ENCODE results near the gene BCOR. TPM values are rescaled to one million over a fixed set of nuclear protein-coding genes. Genes with fewer than 3 reads are reported as not detected.

BCOR gene
- total and polyA plus RNA-seq, 2 of the 13 experiments (the other 11 are each of a cell fraction or from before 2014, with no cell fraction given): 14.3 to 15.2 TPM

GRCh38 chrX:40003428-40004245, 94.1 kb downstream of the BCOR start (continued):
- TF ChIP-seq, protein P1, sequence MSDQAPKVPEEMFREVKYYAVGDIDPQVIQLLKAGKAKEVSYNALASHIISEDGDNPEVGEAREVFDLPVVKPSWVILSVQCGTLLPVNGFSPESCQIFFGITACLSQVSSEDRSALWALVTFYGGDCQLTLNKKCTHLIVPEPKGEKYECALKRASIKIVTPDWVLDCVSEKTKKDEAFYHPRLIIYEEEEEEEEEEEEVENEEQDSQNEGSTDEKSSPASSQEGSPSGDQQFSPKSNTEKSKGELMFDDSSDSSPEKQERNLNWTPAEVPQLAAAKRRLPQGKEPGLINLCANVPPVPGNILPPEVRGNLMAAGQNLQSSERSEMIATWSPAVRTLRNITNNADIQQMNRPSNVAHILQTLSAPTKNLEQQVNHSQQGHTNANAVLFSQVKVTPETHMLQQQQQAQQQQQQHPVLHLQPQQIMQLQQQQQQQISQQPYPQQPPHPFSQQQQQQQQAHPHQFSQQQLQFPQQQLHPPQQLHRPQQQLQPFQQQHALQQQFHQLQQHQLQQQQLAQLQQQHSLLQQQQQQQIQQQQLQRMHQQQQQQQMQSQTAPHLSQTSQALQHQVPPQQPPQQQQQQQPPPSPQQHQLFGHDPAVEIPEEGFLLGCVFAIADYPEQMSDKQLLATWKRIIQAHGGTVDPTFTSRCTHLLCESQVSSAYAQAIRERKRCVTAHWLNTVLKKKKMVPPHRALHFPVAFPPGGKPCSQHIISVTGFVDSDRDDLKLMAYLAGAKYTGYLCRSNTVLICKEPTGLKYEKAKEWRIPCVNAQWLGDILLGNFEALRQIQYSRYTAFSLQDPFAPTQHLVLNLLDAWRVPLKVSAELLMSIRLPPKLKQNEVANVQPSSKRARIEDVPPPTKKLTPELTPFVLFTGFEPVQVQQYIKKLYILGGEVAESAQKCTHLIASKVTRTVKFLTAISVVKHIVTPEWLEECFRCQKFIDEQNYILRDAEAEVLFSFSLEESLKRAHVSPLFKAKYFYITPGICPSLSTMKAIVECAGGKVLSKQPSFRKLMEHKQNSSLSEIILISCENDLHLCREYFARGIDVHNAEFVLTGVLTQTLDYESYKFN (CRISPR knock-in tag; conservative IDR thresholded peaks at IDR 0.05): peak; percentile 86
- TF ChIP-seq, protein P2, sequence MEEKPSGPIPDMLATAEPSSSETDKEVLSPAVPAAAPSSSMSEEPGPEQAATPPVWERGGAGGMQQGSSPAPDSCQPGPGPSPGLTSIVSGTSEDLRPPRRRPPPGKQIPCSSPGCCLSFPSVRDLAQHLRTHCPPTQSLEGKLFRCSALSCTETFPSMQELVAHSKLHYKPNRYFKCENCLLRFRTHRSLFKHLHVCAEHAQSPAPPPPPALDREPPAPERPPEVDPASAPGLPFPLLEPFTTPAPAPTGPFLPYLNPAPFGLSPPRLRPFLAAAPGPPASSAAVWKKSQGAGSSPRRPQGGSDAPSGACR (CRISPR knock-in tag; IDR thresholded peaks at IDR 0.05): no peak
- no peak for TF ChIP-seq MTA3 (CRISPR knock-in tag; IDR thresholded peaks at IDR 0.05)
- no peak for TF ChIP-seq ZNF235 (CRISPR knock-in tag; IDR thresholded peaks at IDR 0.05; ENCODE audit: borderline replicate concordance)
- 0 out of 2 replicates have a peak, but pooled peaks have one; percentile 20 for TF ChIP-seq MIER2 (CRISPR knock-in tag; IDR thresholded peaks at IDR 0.05)
- TF ChIP-seq ZNF749 (CRISPR knock-in tag; IDR thresholded peaks at IDR 0.05; ENCODE audit: borderline replicate concordance): no peak
- no peak for TF ChIP-seq MEIS2 (CRISPR knock-in tag; IDR thresholded peaks at IDR 0.05)
- TF ChIP-seq MBNL3 (CRISPR knock-in tag; conservative IDR thresholded peaks at IDR 0.05): no peak
- no peak for TF ChIP-seq RCOR2 (CRISPR knock-in tag; IDR thresholded peaks at IDR 0.05)
- no peak for TF ChIP-seq ELF1 (CRISPR knock-in tag; IDR thresholded peaks at IDR 0.05)
- TF ChIP-seq ZNF350 (CRISPR knock-in tag; IDR thresholded peaks at IDR 0.05; ENCODE audit: borderline replicate concordance, low read depth): no peak
- no peak for TF ChIP-seq TOE1 (CRISPR knock-in tag; IDR thresholded peaks at IDR 0.05)
- no peak for TF ChIP-seq ISL2 (CRISPR knock-in tag; IDR thresholded peaks at IDR 0.05)
- TF ChIP-seq ZNF652 (CRISPR knock-in tag; IDR thresholded peaks at IDR 0.05; ENCODE audit: borderline replicate concordance, low read depth): peak; percentile 94
- TF ChIP-seq POLR2A (IDR thresholded peaks at IDR 0.05; ENCODE audit: insufficient read depth in 1 of 2, low read depth in 2 of 2, low read length in 2 of 2): no peak
- TF ChIP-seq ZNF263 (CRISPR knock-in tag; IDR thresholded peaks at IDR 0.05): no peak
- no peak for TF ChIP-seq CCAR2 (optimal IDR thresholded peaks at IDR 0.05; ENCODE audit: low read depth, low read length)
- no peak for TF ChIP-seq ZSCAN12 (CRISPR knock-in tag; IDR thresholded peaks at IDR 0.05)
- no peak for TF ChIP-seq MEIS1 (CRISPR knock-in tag; IDR thresholded peaks at IDR 0.05; ENCODE audit: borderline replicate concordance)
- TF ChIP-seq KDM3A (CRISPR knock-in tag; IDR thresholded peaks at IDR 0.05; ENCODE audit: low read depth): no peak
- TF ChIP-seq NR2F2 (IDR thresholded peaks at IDR 0.05; ENCODE audit: borderline replicate concordance, low read depth): no peak
- no peak for TF ChIP-seq ARNT2 (CRISPR knock-in tag; IDR thresholded peaks at IDR 0.05; ENCODE audit: low read depth)
- no peak for TF ChIP-seq ZNF337 (CRISPR knock-in tag; IDR thresholded peaks at IDR 0.05; ENCODE audit: borderline replicate concordance, low read depth)
- TF ChIP-seq ZNF558 (CRISPR knock-in tag; IDR thresholded peaks at IDR 0.05; ENCODE audit: borderline replicate concordance): no peak
- TF ChIP-seq E2F1 (CRISPR knock-in tag; IDR thresholded peaks at IDR 0.05): no peak
- no peak for TF ChIP-seq SIX4 (CRISPR knock-in tag; IDR thresholded peaks at IDR 0.05)
- TF ChIP-seq, protein P3, sequence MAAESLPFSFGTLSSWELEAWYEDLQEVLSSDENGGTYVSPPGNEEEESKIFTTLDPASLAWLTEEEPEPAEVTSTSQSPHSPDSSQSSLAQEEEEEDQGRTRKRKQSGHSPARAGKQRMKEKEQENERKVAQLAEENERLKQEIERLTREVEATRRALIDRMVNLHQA (CRISPR knock-in tag; IDR thresholded peaks at IDR 0.05): no peak
